HL-60 (cell line): ENCODE results near the gene NPPA.

Source experiments
- DNase-seq, 2 experiments: peaks; one replicate each; pipeline ENCODE4 v3.0.0-alpha.2; 2010 to 2020; ENCODE audit warnings: low read depth in 1 of 2, low spot score in 1 of 2
- H3K27ac ChIP-seq: fragments of 250-450 bp; sonication (Bioruptor Pico); replicated peaks from 2 replicates; pipeline ENCODE4 v1.5.1; 2020; ENCODE audit warnings: mild to moderate bottlenecking, moderate library complexity
- H3K27me3 ChIP-seq: fragments of 250-450 bp; sonication (Bioruptor Pico); 2 replicates; pipeline ENCODE4 v1.5.1; 2021; ENCODE audit warnings: mild to moderate bottlenecking, moderate library complexity; ENCODE audit not compliant: insufficient read depth, poor library complexity, severe bottlenecking
- H3K4me3 ChIP-seq: replicated peaks from 2 replicates; pipeline ENCODE4 v1.5.1; 2011; ENCODE audit warnings: mild to moderate bottlenecking, control low read depth, low read length; ENCODE audit not compliant: insufficient read depth
- GABPA ChIP-seq: IDR thresholded peaks from 2 replicates; pipeline ENCODE4 v1.6.1; 2012; ENCODE audit warnings: low read depth
- POLR2AphosphoS5 ChIP-seq: IDR thresholded peaks from 2 replicates; pipeline ENCODE4 v1.6.1; 2012; ENCODE audit warnings: low read depth
- SPI1 ChIP-seq: IDR thresholded peaks from 2 replicates; pipeline ENCODE4 v1.6.1; 2012; ENCODE audit warnings: low read depth, mild to moderate bottlenecking, borderline replicate concordance
- TF ChIP-seq, protein P1 (sequence below): IDR thresholded peaks from one replicate; pipeline ENCODE4 v1.5.1; 2011; ENCODE audit warnings: low read length, control low read depth, inconsistent platforms; ENCODE audit not compliant: insufficient read depth
- TF ChIP-seq, protein P2 (sequence below): IDR thresholded peaks from 2 replicates; pipeline ENCODE4 v1.6.1; 2012; ENCODE audit warnings: low read depth; ENCODE audit not compliant: insufficient replicate concordance

The NPPA gene

DNA sequence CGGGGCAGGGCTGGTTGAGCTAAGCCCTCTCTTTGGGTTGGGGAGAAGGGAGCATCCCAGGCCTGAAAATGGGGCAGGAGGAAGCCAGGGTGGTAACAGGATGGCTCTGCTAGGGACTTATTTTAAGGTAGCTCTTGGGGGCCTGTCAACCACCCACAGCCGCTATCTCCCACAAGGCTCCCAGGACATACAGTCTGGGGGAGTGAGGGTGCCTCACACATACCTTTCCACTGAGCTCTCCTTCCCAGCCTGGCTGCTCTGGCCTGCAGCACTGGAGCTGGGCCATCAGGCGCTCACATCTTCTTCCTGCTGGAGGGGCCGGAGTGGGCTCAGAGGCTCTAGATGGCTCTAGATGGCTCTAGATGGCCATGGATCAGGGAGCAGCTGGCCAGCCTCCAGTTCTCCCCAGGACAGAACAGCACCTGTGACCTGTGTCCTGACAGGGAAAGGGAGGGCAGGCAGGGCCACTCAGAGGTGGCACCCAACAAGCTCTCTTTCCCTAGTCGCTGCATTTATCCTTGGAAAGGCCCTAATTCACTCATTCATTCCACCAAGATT lies 22.1 kb upstream of the NPPA start:
- DNase-seq, result no peak
- Histone ChIP-seq H3K4me3 (no peak overlapping the region), H3K27me3 (no peaks in the 10 kb centered on the region), H3K27ac (no peak overlapping the region)
- TF ChIP-seq, protein P1, sequence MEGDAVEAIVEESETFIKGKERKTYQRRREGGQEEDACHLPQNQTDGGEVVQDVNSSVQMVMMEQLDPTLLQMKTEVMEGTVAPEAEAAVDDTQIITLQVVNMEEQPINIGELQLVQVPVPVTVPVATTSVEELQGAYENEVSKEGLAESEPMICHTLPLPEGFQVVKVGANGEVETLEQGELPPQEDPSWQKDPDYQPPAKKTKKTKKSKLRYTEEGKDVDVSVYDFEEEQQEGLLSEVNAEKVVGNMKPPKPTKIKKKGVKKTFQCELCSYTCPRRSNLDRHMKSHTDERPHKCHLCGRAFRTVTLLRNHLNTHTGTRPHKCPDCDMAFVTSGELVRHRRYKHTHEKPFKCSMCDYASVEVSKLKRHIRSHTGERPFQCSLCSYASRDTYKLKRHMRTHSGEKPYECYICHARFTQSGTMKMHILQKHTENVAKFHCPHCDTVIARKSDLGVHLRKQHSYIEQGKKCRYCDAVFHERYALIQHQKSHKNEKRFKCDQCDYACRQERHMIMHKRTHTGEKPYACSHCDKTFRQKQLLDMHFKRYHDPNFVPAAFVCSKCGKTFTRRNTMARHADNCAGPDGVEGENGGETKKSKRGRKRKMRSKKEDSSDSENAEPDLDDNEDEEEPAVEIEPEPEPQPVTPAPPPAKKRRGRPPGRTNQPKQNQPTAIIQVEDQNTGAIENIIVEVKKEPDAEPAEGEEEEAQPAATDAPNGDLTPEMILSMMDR, result no peak
- TF ChIP-seq, protein P2, sequence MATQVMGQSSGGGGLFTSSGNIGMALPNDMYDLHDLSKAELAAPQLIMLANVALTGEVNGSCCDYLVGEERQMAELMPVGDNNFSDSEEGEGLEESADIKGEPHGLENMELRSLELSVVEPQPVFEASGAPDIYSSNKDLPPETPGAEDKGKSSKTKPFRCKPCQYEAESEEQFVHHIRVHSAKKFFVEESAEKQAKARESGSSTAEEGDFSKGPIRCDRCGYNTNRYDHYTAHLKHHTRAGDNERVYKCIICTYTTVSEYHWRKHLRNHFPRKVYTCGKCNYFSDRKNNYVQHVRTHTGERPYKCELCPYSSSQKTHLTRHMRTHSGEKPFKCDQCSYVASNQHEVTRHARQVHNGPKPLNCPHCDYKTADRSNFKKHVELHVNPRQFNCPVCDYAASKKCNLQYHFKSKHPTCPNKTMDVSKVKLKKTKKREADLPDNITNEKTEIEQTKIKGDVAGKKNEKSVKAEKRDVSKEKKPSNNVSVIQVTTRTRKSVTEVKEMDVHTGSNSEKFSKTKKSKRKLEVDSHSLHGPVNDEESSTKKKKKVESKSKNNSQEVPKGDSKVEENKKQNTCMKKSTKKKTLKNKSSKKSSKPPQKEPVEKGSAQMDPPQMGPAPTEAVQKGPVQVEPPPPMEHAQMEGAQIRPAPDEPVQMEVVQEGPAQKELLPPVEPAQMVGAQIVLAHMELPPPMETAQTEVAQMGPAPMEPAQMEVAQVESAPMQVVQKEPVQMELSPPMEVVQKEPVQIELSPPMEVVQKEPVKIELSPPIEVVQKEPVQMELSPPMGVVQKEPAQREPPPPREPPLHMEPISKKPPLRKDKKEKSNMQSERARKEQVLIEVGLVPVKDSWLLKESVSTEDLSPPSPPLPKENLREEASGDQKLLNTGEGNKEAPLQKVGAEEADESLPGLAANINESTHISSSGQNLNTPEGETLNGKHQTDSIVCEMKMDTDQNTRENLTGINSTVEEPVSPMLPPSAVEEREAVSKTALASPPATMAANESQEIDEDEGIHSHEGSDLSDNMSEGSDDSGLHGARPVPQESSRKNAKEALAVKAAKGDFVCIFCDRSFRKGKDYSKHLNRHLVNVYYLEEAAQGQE, result no peak
- TF ChIP-seq GABPA (no peak), POLR2AphosphoS5 (no peak), SPI1 (no peak)

DNA sequence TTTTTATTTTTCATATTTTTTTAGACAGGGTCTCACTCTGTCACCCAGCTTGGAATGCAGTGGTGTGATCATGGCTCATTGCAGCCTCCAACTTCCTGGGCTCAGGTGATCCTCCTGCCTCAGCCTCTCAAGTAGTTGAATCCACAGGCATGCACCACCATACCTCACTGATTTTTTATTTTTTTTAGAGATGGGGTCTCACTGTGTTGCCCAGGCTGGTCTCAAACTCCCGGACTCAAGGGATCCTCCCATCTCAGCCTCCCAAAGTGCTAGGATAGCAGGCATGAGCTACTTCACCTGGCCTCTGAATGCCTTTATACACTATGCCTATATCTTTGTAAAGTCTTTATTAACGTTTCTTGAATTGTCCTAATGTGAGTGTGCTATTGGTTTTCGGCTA lies 21.5 kb upstream of the NPPA start:
- H3K27ac ChIP-seq, result no peak overlapping the region
- TF ChIP-seq SPI1 (no peak), POLR2AphosphoS5 (no peak)
- TF ChIP-seq, protein P1, result no peak
- H3K4me3 ChIP-seq, result no peak overlapping the region
- H3K27me3 ChIP-seq, result no peaks in the 10 kb centered on the region
- DNase-seq, result no peak

DNA sequence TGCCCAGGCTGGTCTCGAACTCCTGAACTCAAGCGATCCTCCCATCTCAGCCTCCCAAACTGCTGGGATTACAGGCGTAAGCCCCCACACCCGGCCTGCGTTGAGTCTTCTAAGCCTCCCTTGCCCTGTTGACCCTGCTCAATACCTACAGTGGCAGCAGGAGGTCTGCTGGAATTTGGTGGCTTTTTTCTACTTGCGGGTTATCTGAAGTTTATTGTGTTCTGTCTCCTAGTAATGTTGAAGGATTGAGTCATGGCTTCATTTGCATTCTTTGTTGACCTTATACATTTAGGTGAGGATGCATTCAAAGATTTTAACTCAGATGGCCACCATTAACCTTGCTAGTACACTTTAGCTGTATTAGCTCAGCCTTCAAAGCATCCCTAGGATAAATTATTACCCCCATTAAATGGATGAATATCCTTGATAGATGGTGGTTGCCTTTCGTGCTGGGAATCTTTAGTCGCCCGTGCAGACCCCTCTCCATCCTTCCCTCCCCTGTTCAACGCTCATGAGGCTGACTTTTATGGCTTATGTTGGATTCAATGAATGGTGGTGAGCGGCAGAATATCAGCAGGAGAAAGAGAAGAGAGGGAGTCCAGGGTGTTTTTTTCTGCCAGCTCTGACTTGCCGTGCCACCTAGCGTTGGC lies 20.9 kb upstream of the NPPA start:
- Histone ChIP-seq H3K27ac (no peak overlapping the region), H3K27me3 (no peaks in the 10 kb centered on the region), H3K4me3 (no peak overlapping the region)
- no peak for DNase-seq
- TF ChIP-seq SPI1 (no peak), GABPA (no peak), POLR2AphosphoS5 (no peak)
- TF ChIP-seq, protein P2, result no peak
- TF ChIP-seq, protein P1, result no peak

DNA sequence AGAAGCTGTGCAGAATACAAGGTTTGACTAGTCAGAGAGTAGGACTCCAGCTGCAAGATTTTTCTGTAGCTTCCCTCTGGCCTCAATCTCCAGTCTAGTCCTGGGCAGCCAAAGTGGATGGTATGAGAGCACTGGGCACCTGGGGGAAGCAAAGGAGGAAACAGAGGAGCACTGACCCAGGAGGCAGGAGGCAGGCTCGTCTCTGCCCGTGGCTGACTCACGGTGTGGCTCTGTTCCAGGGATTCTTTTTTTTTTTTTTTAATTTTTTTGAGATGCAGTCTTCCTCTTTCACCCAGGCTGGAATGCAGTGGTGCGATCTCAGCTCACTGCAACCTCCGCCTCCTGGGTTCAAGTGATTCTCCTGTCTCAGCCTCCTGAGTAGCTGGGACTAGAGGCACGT lies 15.3 kb upstream of the NPPA start:
- no peak for DNase-seq
- Histone ChIP-seq H3K27ac (no peak overlapping the region), H3K4me3 (no peak overlapping the region), H3K27me3 (peaks cover 16% of the 10 kb centered on the region)
- no peak for TF ChIP-seq SPI1
